Measurements from ENCODE around the gene EEFSEC. TPM values are rescaled to one million over a fixed set of nuclear protein-coding genes. Genes with fewer than 3 reads are reported as not detected.

EEFSEC gene
- total and polyA plus RNA-seq, 2 of the 8 experiments (the other 6 are each of a cell fraction or from before 2014, with no cell fraction given): 13.1 to 19.8 TPM

DNA sequence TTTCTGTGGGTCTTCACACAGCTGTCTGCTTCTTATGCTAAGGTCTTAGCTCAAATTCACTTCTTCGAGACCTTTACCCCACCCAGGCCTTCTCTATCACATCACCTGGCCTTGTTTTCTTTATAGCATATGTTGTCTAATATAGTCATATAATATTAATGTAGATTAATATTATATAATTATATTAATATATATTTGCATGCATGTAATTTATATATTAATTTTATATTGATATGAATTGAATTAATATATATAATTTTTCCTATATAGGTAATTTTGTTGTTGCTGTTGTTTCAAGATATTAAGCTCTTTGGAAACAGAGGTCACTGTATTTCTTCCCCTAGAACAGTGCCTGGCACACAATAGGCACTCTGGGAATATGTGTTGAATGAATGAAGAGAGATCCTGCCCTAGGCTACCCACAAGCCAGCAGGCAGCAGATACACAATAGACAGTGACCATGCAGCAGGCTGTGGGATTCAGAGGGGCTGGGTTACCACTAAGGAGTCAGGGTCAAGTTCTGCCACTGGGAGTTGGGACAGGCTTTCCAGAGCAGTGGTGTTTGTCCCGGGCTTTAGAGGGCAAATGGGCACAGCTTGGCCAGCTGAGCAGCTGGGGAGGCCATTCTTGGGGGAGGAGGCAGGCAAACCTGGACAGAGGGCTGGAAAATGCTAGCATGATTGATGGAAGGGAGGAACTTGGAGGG is 187.1 kb downstream of the EEFSEC start:
- no peaks in the 10 kb centered on the region for H3K79me1 ChIP-seq (ENCODE audit: low read depth, low read length)
- H3K9ac ChIP-seq (replicated peaks in 1 of 4; ENCODE audit: extremely low read depth in 1 of 4, low read depth in 3 of 4, low read length in 3 of 4): no peak overlapping the region
- FAIRE-seq (no peak), DNase-seq (ENCODE audit: low read depth in 1 of 2, low spot score in 2 of 2) (no peak)
- no peak overlapping the region for H4K5ac ChIP-seq (ENCODE audit: insufficient read length, low read depth, low read length)
- H3K56ac ChIP-seq (replicated peaks; ENCODE audit: insufficient read length, low read depth, low read length): no peak overlapping the region
- no peak overlapping the region for H3K27ac ChIP-seq (ENCODE audit: low read depth, low read length)
- H3K4me2 ChIP-seq (ENCODE audit: insufficient read depth in 1 of 2, low read depth in 2 of 2, low read length in 2 of 2): no peak overlapping the region
- 79% methylated on average over 2 of the region's 2 CpGs; no CpG with 5 or more reads in 1 of the 2 experiments for WGBS, 2 experiments (ENCODE audit: extremely low coverage in 1 of 2, insufficient coverage in 1 of 2, insufficient read length in 1 of 2, insufficient replicate concordance in 2 of 2, low coverage in 1 of 2, low lambda C conversion rate in 2 of 2, missing lambda C conversion rate in 1 of 2)
- peaks cover 0 to 4% (median 2%) of the 10 kb centered on the region in 4 experiments; a peak in 5 of 7 replicates for H3K4me1 ChIP-seq (replicated peaks in 1 of 4; ENCODE audit: control insufficient read depth in 3 of 4, insufficient read depth in 4 of 4, low read length in 3 of 4)
- no peaks in the 10 kb centered on the region for H3K36me3 ChIP-seq (ENCODE audit: control insufficient read depth in 2 of 4, insufficient read depth in 4 of 4, low read length in 3 of 4)
- H3K4me3 ChIP-seq (ENCODE audit: extremely low read depth in 1 of 4, insufficient read depth in 2 of 4, low read depth in 3 of 4, low read length in 4 of 4): no peak overlapping the region
- H2BK15ac ChIP-seq (ENCODE audit: low read length): no peak overlapping the region
- H3K14ac ChIP-seq (ENCODE audit: insufficient read length): no peak overlapping the region
- CTCF ChIA-PET (ENCODE audit: partially characterized antibody): interaction anchor here (1.0 to 1.9 kb wide), 2 partner anchors 10 to 19 kb away, joined by 4 to 9 read pairs; no protein-coding TSS in a partner anchor
- no peak overlapping the region for H3K23ac ChIP-seq (ENCODE audit: insufficient read length)
- POLR2A ChIA-PET (ENCODE audit: partially characterized antibody): no interaction called here
- H2BK5ac ChIP-seq (ENCODE audit: low read depth, low read length): no peak overlapping the region
- H2AFZ ChIP-seq (ENCODE audit: low read length): no peak overlapping the region
- H4K91ac ChIP-seq (replicated peaks; ENCODE audit: insufficient read length, low read length): no peak overlapping the region
- no peak overlapping the region for H4K8ac ChIP-seq (ENCODE audit: extremely low read depth, insufficient read depth, low read length)
- H3K4ac ChIP-seq (replicated peaks; ENCODE audit: insufficient read length, low read depth, low read length): no peak overlapping the region
- H2BK20ac ChIP-seq (ENCODE audit: low read length): no peak overlapping the region
- H3K23me2 ChIP-seq (ENCODE audit: low read depth, low read length): no peaks in the 10 kb centered on the region; the same call in 1 of the 2 replicates
- H3K27me3 ChIP-seq (replicated peaks in 1 of 4; ENCODE audit: control insufficient read depth in 3 of 4, extremely low read depth in 1 of 4, insufficient read depth in 3 of 4, low read length in 3 of 4): no peaks in the 10 kb centered on the region
- H3K18ac ChIP-seq (ENCODE audit: extremely low read depth, low read length): no peak overlapping the region
- H2BK12ac ChIP-seq (ENCODE audit: low read depth, low read length): no peak overlapping the region
- no peaks in the 10 kb centered on the region for H3K79me2 ChIP-seq (ENCODE audit: control insufficient read depth in 1 of 2, insufficient read depth in 2 of 2, low read length in 2 of 2)
- no peak overlapping the region for H2BK120ac ChIP-seq (replicated peaks; ENCODE audit: low read depth, low read length)
- H4K20me1 ChIP-seq (replicated peaks in 1 of 2; ENCODE audit: control insufficient read depth in 1 of 2, insufficient read depth in 2 of 2, low read length in 2 of 2): peaks cover 0 to 1% of the 10 kb centered on the region in 2 experiments
- no peak overlapping the region for H2AK5ac ChIP-seq (ENCODE audit: low read depth, low read length)
- H3K9me3 ChIP-seq (ENCODE audit: insufficient read depth in 2 of 2, low read depth in 1 of 2, low read length in 1 of 2): no peaks in the 10 kb centered on the region
- TF ChIP-seq FOSL1 (IDR thresholded peaks at IDR 0.05; ENCODE audit: insufficient read depth, low read depth, low read length) (no peak), CTBP2 (IDR thresholded peaks at IDR 0.05; ENCODE audit: borderline replicate concordance, insufficient read depth, insufficient read length, low read length) (no peak), RNF2 (IDR thresholded peaks at IDR 0.05; ENCODE audit: borderline replicate concordance, low read depth, low read length, missing control alignments, poor library complexity, severe bottlenecking) (no peak), SIRT6 (IDR thresholded peaks at IDR 0.05; ENCODE audit: low read length) (no peak), RAD21 (IDR thresholded peaks at IDR 0.05 in 1 of 2, conservative IDR thresholded peaks at IDR 0.05 in 1 of 2; ENCODE audit: low read depth in 2 of 2, low read length in 2 of 2) (no peak), RXRA (IDR thresholded peaks at IDR 0.05; ENCODE audit: insufficient read depth, low read depth, low read length) (no peak), SAP30 (IDR thresholded peaks at IDR 0.05; ENCODE audit: insufficient read depth, insufficient replicate concordance, low read length) (no peak), BRCA1 (IDR thresholded peaks at IDR 0.05; ENCODE audit: low read depth, low read length) (no peak)
- TF ChIP-seq, protein P1, sequence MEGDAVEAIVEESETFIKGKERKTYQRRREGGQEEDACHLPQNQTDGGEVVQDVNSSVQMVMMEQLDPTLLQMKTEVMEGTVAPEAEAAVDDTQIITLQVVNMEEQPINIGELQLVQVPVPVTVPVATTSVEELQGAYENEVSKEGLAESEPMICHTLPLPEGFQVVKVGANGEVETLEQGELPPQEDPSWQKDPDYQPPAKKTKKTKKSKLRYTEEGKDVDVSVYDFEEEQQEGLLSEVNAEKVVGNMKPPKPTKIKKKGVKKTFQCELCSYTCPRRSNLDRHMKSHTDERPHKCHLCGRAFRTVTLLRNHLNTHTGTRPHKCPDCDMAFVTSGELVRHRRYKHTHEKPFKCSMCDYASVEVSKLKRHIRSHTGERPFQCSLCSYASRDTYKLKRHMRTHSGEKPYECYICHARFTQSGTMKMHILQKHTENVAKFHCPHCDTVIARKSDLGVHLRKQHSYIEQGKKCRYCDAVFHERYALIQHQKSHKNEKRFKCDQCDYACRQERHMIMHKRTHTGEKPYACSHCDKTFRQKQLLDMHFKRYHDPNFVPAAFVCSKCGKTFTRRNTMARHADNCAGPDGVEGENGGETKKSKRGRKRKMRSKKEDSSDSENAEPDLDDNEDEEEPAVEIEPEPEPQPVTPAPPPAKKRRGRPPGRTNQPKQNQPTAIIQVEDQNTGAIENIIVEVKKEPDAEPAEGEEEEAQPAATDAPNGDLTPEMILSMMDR (IDR thresholded peaks at IDR 0.05; ENCODE audit: control extremely low read depth in 1 of 3, insufficient read depth in 1 of 3, low read depth in 1 of 3, low read length in 3 of 3): no peak
